Stimulated activated CD4-positive, alpha-beta T cell treated with anti-CD3 and anti-CD28 coated beads, TNF-alpha, amount 100 ng/mL, for 24 hours (primary cell): ENCODE measurements around the gene SPSB2.
"Not testable (repeated sequence)": the region's sequence is repeated elsewhere in the genome, so short reads cannot be mapped to it uniquely, and the experiment has no call there.

Experiments
- DNase-seq, 3 experiments: peaks; one replicate each; pipeline ENCODE4 v3.0.0-alpha.2; 2020; ENCODE audit warnings: low read depth in 3 of 3

SPSB2 gene

GRCh38 chr12:6873094-6874014 is at the start of gene SPSB2:
Gene SPSB2 (minus strand): TSS chr12:6873303. CDS start chr12:6872901, 402 bp downstream.
- peak; percentile 98 to 100 (median 99) for DNase-seq

DNA sequence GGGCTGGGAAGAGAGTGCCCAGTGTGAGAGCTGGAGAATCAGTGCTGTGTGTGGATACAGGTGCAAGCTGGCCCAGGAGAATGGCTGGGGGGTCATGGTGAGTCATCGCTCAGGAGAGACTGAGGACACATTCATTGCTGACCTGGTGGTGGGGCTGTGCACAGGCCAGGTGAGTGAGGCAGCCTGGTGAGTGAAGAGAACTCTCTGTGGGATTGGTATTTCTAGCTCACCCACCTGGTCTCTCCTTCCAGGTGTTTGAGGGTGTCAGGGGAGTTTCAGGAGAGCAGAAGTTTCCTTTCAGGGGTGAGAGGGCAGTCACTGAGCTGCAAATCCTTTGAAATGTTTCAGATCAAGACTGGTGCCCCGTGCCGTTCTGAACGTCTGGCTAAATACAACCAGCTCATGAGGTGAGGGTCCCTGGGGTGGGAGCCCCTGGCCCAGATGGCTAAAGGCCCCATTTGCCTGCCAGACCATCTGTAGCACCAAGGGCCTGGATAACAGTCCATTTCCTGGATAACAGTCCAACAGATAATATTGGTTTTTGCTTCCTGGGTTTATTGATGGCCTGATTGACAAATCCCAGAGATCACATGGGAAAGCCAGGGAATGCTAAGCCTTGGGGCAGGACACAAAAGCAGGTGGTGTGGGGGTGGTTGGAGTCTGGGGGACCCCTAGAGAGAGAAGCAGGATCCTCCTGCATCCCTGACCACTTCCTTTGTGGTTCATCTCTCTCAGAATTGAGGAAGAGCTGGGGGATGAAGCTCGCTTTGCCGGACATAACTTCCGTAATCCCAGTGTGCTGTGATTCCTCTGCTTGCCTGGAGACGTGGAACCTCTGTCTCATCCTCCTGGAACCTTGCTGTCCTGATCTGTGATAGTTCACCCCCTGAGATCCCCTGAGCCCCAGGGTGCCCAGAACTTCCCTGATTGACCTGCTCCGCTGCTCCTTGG is 49.2 kb upstream of the SPSB2 start:
- DNase-seq, result no peak

DNA sequence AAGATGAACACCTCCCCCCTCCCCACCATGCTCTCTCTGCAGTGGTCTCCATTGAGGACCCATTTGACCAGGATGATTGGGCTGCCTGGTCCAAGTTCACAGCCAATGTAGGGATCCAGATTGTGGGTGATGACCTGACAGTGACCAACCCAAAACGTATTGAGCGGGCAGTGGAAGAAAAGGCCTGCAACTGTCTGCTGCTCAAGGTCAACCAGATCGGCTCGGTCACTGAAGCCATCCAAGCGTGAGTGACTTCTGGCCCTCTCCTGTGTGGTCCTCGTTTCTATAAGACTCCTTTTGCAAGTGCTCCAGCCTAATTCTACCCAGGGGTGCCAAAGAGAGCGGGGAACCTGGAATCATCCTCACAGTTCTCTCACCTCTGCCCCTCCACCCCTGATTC is 48.4 kb upstream of the SPSB2 start:
- no peak for DNase-seq

DNA sequence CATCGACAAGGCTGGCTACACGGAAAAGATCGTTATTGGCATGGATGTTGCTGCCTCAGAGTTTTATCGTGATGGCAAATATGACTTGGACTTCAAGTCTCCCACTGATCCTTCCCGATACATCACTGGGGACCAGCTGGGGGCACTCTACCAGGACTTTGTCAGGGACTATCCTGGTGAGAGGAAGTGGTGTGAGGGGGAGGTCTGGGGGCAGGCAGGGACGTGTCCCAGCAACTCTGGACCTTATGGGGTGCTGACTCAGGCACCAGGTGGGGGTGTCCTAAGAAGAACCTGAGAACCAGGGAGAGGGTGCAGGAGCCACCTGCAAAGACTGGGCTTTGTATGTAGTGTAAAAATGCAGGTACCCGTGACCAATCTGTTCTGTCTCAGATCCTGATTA is 46.5 kb upstream of the SPSB2 start:
- no peak for DNase-seq

GRCh38 chr12:6917491-6918231 is 44.6 kb upstream of the SPSB2 start:
- no peak for DNase-seq

DNA sequence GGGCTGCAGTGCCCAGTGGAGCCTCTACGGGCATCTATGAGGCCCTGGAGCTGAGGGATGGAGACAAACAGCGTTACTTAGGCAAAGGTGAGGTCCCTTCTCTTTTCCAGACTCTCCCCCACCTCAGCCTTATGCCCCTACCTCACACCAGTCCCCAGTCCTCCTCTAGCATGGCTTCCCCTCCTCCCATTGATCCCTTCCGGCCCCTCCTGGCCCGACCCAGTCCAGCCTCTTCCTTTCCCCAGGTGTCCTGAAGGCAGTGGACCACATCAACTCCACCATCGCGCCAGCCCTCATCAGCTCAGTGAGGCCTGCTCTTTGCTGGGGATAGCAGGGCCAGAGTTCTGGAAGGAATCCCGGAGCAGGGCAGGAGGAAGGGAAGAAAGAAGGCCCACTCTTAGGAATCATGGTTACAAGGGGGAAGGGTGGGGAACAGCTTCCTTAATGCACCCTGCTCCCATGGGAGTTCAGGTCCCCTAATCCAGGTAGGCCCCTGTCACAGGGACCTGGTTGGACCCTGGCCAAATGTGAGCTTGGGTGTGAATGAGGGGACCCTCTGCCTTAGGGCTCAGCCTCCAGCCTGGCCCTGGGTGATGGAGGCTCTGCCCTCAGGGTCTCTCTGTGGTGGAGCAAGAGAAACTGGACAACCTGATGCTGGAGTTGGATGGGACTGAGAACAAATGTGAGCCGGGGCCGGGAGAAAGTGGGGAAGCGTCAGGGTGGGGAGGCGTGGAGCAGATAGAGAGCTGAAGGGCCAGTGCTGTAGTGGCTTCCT is 43.5 kb upstream of the SPSB2 start:
- DNase-seq, result no peak

DNA sequence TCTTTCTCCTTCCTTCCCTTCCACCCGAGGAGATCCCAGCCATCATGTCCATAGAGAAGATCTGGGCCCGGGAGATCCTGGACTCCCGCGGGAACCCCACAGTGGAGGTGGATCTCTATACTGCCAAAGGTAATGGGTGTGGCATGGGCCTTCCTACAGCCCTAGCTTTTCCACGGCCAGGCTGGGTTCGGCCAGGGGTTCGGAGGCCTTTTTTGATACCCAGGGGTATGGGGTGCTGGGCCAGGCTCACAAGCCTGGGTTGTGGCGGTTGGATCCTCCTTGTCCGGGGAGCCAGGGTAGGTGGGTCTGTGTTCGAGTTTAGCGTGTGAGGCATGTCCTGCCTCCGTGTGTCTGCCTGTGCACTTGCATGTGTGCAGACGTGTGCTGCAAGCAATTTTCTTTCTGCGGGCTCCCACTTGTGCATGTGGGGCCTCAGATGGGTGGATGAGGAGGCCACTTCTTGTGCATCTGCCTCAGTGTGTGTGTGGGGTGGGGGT is 42.7 kb upstream of the SPSB2 start:
- DNase-seq, result no peak

DNA sequence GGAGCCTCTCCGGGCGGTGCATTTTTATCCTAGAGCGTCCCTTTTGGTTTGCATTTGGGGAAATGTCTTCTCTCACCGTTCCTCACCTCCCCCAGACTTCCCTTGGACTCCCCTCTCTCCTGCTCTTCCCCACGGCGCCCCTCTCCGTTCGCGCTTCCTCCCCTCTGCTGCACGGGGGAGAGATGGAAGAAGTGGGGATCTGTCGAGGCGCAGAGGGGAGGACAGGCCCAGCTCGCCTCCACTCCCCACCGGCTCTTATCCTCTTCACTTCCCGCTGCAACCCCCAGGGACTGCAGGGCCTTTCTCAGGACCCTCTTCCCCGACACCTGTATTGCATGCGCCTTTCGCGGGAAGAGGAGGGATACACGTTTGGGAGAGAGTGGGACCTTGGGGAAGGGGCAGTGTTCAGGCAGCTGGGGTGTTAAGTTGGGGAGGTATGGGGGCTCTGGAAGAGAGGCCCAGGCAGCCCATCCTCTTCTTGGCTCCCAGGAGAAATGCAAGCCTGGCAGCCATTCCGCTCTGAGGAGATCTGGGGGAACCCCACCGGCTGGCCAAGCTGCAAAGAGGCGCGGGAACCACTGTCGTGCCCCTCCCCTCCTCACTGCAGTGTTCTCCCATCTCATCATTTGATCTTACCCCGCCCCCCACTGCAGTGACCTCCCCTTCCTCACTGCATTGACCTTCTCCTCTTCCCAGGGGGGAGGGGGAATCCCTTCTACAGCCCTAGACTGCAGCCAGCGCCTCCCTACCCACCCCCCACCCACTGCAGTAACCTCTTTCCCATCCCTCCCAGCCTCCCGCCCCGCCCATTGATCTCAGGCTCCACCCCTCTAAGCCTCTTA is 42.1 kb upstream of the SPSB2 start:
- peak in 1 of 3 experiments; percentile 47 for DNase-seq

GRCh38 chr12:6914246-6914946 is 41.3 kb upstream of the SPSB2 start, which contains the start of gene ENO2:
Gene ENO2 (plus strand): TSS chr12:6914580. CDS start chr12:6915833, 1,253 bp downstream.
- peak; percentile 58 to 83 (median 68) for DNase-seq

DNA sequence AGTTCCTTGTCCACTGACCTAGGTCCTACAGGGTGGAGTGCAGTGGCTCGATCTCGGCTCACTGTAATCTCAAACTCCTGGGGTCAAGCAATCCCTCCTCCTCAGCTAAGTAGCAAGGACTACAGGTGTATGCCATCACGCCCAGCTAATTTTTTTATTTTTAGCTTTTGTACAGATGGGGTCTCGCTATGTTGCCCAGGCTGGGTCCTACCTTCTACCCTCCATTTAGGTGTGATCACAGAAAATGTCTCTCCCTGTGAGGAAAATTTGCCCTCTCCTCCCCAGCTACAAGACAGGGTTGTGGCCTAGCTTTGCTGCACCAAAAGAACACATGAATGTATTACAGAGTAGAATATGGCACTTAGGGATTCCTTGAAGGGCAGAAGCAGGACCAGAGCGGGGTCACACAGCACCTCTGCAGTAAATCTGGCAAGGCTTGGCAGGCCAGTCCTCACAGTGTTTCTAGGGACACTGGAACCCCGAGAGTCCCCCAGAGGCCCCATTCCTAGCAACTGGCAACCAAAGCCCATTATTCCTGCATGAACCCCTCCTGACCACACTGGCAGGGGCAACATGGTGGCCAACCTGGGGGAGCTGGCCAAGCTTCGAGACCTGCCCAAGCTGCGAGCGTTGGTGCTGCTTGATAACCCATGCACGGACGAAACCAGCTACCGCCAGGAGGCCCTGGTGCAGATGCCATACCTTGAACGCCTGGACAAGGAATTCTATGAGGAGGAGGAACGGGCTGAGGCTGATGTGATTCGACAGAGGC is 39.2 kb upstream of the SPSB2 start:
- DNase-seq, result no peak

GRCh38 chr12:6909421-6910145 is 36.5 kb upstream of the SPSB2 start:
- no peak for DNase-seq

- DNase-seq, result not testable (repeated sequence)
Observed at GRCh38 chr12:6908141-6908540, 35.0 kb upstream of the SPSB2 start.

- no peak for DNase-seq
Observed at GRCh38 chr12:6905414-6906040, 32.4 kb upstream of the SPSB2 start.

GRCh38 chr12:6904280-6905276 is 31.5 kb upstream of the SPSB2 start, which contains the start of gene LRRC23:
Gene LRRC23 (plus strand): TSS chr12:6904822. CDS start chr12:6905634, 812 bp downstream.
- DNase-seq, result peak; percentile 96 to 98 (median 97)

- no peak for DNase-seq
Observed at GRCh38 chr12:6903722-6904121, 30.6 kb upstream of the SPSB2 start.

DNA sequence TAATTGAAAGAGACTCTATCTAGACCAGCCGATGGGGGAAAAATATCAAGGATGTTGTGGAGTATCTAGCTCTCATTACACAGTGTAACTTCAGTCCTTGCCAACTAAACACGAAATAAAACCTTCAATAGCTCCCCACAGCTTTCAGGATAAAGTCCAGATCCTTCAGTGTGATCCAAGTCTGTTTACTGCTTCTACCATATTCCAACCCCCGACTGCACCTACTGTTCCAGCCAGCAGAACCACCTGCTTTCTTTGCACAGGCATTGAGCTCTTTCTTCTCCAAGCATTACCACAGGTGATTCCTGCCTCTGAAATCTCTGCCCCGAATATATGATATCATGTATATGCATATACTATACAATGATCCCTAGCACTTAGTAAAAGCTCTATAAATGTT is 29.3 kb upstream of the SPSB2 start:
- no peak for DNase-seq
